ENCODE measurements around the gene NACA2.
"Not testable (repeated sequence)": the region's sequence is repeated elsewhere in the genome, so short reads cannot be mapped to it uniquely, and the experiment has no call there.

The NACA2 gene

GRCh38 chr17:61552560-61552959 lies 38.5 kb downstream of the NACA2 start:
- not testable (repeated sequence) for DNase-seq (ENCODE audit: low read depth in 4 of 4, low spot score in 1 of 4)

GRCh38 chr17:61551255-61551742 lies 39.7 kb downstream of the NACA2 start:
- no peak for DNase-seq (ENCODE audit: low read depth in 4 of 4, low spot score in 1 of 4)

- no peak for DNase-seq (ENCODE audit: low read depth in 4 of 4, low spot score in 1 of 4)
Observed at GRCh38 chr17:61547113-61547512, 43.9 kb downstream of the NACA2 start.

- DNase-seq (ENCODE audit: low read depth in 4 of 4, low spot score in 1 of 4), result no peak
Observed at GRCh38 chr17:61545335-61545938, 45.6 kb downstream of the NACA2 start.

DNA sequence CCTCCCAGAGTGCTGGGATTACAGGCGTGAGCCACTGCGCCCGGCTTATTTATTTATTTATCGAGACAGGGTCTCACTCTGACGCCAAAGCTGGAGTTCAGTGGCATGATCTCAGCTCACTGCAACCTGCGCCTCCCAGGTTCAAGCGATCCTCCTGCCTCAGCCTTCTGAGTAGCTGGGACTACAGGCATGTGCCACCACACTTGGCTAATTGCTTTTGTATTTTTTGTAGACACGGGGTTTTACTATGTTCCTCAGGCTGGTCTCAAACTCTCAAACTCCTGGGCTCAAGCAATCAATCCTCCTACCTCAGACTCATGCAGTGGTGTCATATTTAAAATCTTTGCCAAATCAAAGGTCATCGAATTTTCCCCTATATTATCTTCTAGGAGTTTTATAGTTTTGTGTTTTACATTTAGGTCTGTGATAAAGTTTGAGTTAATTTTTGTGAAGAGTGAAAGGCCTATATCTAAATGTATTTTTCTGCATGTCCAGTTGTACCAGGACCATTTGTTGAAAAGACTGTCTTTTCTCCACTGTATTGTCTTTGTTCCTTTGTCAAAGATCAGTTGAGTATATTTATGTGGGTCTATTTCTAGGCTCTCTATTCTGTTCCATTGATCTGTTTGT lies 47.1 kb downstream of the NACA2 start:
- DNase-seq (ENCODE audit: low read depth in 4 of 4, low spot score in 1 of 4), result no peak

- DNase-seq (ENCODE audit: low read depth in 4 of 4, low spot score in 1 of 4), result no peak
Observed at GRCh38 chr17:61542027-61542426, 49.0 kb downstream of the NACA2 start.

- DNase-seq (ENCODE audit: low read depth in 4 of 4, low spot score in 1 of 4), result no peak
Observed at GRCh38 chr17:61540874-61541273, 50.1 kb downstream of the NACA2 start.

Data from stimulated activated CD4-positive, alpha-beta T cell treated with anti-CD3 and anti-CD28 coated beads, Interleukin-1b, Interleukin-23, amount 100 ng/mL, for 24 hours (primary cell).